ENCODE data around the gene GYPA. TPM values are rescaled to one million over a fixed set of nuclear protein-coding genes. Genes with fewer than 3 reads are reported as not detected.

GYPA gene
- total RNA-seq, 1 experiment from 2014 or later, result not detected

GRCh38 chr4:144189121-144189520 lies 48.6 kb upstream of the GYPA start:
- H2BK15ac ChIP-seq (ENCODE audit: low read depth, low read length), result no peak overlapping the region
- no peak for DNase-seq
- H3K27me3 ChIP-seq (ENCODE audit: insufficient read depth, low read length), result no peaks in the 10 kb centered on the region
- H3K9ac ChIP-seq (ENCODE audit: extremely low read depth, insufficient read length, low read length), result no peak overlapping the region
- no peaks in the 10 kb centered on the region for H3K23me2 ChIP-seq (ENCODE audit: insufficient read length, low read depth, low read length, poor library complexity, severe bottlenecking)
- H3K27ac ChIP-seq (ENCODE audit: insufficient read length, low read depth, low read length), result no peak overlapping the region
- H2AFZ ChIP-seq (ENCODE audit: low read length), result no peak overlapping the region
- H2AK5ac ChIP-seq (ENCODE audit: insufficient read length, low read length), result no peak overlapping the region
- Mint-ChIP-seq H3K4me1 (peaks cover 16 to 21% of the 10 kb centered on the region in 2 experiments), H3K4me3 (no peak overlapping the region), H3K9me3 (peaks cover 0 to 3% of the 10 kb centered on the region in 2 experiments; a peak in 1 of 5 replicates), H3K36me3 (ENCODE audit: insufficient read depth in 1 of 3, low read depth in 3 of 3) (no peaks in the 10 kb centered on the region), H3K27ac (no peak overlapping the region; a peak in 1 of 7 replicates), H3K27me3 (ENCODE audit: low read depth) (no peaks in the 10 kb centered on the region; the same call in none of the 2 replicates)
- H3K14ac ChIP-seq (ENCODE audit: insufficient read depth, low read length), result no peak overlapping the region
- H2BK120ac ChIP-seq (ENCODE audit: low read depth, low read length, poor library complexity, severe bottlenecking), result no peak overlapping the region
- no peak overlapping the region for H3K4me2 ChIP-seq (ENCODE audit: insufficient read depth, insufficient read length, low read length)
- H3K56ac ChIP-seq (ENCODE audit: insufficient read length, low read depth, low read length), result no peak overlapping the region
- H2BK12ac ChIP-seq (ENCODE audit: insufficient read length, low read depth, low read length), result no peak overlapping the region
- H2BK20ac ChIP-seq (ENCODE audit: low read depth, low read length, poor library complexity, severe bottlenecking), result no peak overlapping the region
- no peaks in the 10 kb centered on the region for H4K20me1 ChIP-seq (ENCODE audit: control insufficient read depth, insufficient read depth, insufficient read length)
- WGBS (ENCODE audit: extremely low coverage, insufficient read length, low lambda C conversion rate), result no CpG with 5 or more reads among the region's 3 CpGs
- H3K18ac ChIP-seq (ENCODE audit: insufficient read length, low read depth, low read length), result no peak overlapping the region
- no peaks in the 10 kb centered on the region for H3K79me2 ChIP-seq (ENCODE audit: insufficient read depth, low read length)
- TF ChIP-seq CTCF (conservative IDR thresholded peaks at IDR 0.05), result no peak
- no peak overlapping the region for H4K8ac ChIP-seq (replicated peaks; ENCODE audit: insufficient read length, low read depth, low read length)
- H4K5ac ChIP-seq (ENCODE audit: insufficient read length, low read depth, low read length), result no peak overlapping the region
- H3K23ac ChIP-seq (ENCODE audit: insufficient read length, low read depth, low read length), result no peak overlapping the region
- no peaks in the 10 kb centered on the region for H3K79me1 ChIP-seq (ENCODE audit: insufficient read depth, low read depth, low read length, poor library complexity, severe bottlenecking)
- no peak overlapping the region for H4K91ac ChIP-seq (ENCODE audit: insufficient read length, low read depth, low read length)
- H3K9me3 ChIP-seq (ENCODE audit: control insufficient read depth, low read depth, low read length), result no peaks in the 10 kb centered on the region
- no peak overlapping the region for H3T11ph ChIP-seq (ENCODE audit: low read length)
- no peak overlapping the region for H2BK5ac ChIP-seq (ENCODE audit: insufficient read length, low read length)
- no peaks in the 10 kb centered on the region; the same call in 1 of the 2 replicates for H3K4me1 ChIP-seq (ENCODE audit: insufficient read depth, low read length)
- H3K4ac ChIP-seq (ENCODE audit: low read depth, low read length), result no peak overlapping the region
